ENCODE data around the gene ONECUT2.
"Not testable (repeated sequence)": the region's sequence is repeated elsewhere in the genome, so short reads cannot be mapped to it uniquely, and the experiment has no call there.

The ONECUT2 gene

DNA sequence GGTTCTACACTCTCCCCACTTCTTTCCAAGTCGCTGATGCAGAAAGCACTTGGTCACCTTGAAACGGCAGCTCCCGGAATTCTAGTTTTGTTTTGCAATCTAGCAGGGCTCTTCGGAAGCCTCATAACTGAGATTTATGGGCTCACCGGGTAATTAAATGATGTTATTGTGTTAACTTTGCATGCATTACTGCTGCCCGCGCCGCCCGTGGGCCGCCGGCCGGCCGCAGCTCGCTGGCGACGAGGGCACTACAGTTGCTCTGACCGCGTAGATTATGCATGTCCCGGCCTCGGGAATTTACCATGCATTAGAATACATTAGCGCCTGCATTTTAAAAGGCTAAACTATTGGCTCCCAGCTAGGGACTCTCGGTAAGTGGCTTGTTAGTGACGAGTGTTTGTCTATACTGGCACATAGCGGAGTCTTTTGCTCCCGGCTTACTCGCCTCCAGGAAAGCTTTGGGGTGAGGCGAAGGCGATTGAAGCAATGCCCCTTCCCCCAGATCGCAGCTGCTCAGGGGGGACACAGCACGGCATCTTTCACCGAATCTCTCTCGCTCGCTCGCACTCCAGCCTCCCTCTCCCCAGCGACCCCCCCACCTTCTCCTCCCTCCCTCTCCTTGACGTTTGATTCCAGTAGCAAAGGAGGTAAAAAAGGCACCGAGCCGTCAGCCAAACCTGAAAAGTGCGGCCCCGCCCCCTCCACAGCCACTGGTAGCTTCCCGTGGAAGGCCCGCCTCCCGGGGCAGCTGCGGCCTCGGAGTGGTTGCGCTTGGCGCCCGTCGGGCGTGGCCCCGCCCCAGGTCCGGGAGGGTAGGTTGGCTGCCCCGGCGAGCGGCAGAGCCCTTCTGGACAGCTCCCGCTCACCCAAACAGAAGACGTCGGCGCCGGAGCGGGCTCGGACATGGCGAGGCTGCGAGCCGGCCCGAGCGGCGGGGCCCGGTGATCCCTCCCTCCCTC lies at the start of gene ONECUT2:
Gene ONECUT2, plus strand, starts transcription at position 839 of the 959 bp plus-strand sequence. CDS start 343 bp downstream, outside the sequence.
- peak in 1 of 3 donors; percentile 39 for DNase-seq (ENCODE audit: low read depth in 3 of 3, low spot score in 1 of 3)

DNA sequence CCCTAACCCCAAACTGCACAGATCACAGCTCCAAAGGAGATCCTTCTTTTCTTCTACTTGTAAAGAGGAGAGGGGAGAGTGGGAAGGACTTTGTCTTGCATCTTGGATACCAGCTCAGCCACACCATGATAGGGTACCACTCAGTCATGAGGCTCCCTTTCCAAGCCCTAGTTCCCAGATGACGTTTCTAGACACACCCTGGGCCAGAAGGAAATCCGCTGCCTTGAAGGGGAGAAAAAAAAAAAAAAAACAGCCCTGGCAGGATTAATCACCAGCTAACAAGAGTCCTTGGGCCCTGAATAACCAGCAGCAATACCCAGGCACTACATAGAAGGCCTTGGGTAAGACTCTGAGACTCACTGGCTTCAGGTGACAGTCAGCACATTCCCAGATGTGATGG lies 45.9 kb upstream of the ONECUT2 start:
- DNase-seq (ENCODE audit: low read depth in 3 of 3, low spot score in 1 of 3), result no peak

DNA sequence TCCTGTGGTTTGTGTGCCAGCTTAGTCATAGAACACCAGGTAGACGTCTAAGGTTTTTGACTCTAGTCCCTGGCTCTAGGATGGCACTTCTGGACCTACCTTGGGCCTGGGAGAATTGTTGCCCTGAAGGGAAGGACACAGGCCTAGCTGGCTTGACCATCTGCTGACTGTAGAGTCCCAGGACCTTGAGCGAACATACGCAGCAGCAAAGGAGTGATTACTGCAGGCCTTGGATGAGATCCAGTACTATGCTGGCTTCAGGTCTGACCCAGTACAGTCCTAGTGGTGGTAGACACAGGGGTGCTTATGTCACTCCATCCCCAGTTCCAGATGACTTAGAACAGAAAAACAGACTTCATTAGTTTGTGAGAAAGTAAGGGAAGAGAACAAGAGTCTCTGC lies 45.1 kb upstream of the ONECUT2 start:
- DNase-seq (ENCODE audit: low read depth in 3 of 3, low spot score in 1 of 3), result no peak

DNA sequence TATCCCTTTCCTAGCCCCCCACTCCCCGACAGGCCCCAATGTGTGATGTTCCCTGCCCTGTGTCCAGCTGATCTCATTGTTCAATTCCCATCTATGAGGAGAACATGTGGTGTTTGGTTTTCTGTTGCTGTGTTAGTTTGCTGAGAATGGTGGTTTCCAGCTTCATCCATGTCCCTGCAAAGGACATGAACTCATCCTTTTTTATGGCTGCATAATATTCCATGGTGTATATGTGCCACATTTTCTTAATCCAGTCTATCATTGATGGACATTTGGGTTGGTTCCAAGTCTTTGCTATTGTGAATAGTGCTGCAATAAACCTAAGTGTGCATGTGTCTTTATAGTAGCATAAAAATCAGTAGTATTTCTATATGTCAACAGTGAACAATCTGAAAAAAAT lies 40.4 kb upstream of the ONECUT2 start:
- DNase-seq (ENCODE audit: low read depth in 3 of 3, low spot score in 1 of 3), result not testable (repeated sequence)

DNA sequence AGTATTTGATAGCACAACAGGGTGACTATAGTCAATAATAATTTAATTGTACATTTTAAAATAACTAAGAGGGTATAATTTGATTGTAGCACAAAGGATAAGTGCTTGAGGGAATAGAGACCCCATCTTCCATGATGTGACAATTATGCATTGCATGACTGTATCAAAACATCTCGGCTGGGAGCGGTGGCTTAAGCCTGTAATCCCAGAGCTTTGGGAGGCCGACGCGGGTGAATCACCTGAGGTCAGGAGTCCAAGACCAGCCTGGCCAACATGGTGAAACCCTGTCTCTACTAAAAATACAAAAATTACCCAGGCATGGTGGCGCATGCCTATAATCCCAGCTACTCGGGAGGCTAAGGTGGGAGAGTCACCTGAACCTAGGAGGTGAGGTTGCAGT lies 38.3 kb upstream of the ONECUT2 start:
- DNase-seq (ENCODE audit: low read depth in 3 of 3, low spot score in 1 of 3), result not testable (repeated sequence)

DNA sequence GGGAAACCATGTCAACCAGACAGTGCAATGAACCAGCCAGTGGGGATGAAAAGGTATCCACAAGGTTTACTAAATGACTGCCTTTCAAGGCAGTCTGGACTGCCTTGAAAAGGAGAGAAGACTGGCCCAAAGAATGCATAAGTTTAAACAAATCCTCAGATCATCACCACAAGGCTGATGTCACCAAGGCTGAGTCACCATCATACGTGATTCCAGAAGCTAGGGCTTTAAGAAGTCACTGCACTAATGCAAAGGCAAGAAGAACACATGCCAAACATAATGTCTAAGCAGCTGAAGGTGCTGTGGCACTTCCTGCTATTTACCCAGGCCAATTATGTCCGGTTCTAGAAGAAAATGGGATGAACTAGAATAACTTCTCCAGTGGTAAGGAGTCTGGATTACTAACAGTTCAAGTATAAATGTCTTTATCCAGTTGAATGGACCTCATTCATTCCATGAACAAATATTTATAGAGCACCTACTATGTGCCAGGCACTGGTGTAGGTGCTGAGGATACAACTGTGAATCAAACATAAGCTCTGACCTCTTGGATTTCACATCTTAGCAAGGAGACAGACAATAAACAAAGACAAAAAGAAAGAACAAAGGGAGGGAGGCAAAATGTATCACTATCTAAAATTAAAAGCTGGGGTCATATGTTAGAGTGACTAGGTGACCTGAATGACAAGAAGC lies 37.6 kb upstream of the ONECUT2 start:
- DNase-seq (ENCODE audit: low read depth in 3 of 3, low spot score in 1 of 3), result no peak

DNA sequence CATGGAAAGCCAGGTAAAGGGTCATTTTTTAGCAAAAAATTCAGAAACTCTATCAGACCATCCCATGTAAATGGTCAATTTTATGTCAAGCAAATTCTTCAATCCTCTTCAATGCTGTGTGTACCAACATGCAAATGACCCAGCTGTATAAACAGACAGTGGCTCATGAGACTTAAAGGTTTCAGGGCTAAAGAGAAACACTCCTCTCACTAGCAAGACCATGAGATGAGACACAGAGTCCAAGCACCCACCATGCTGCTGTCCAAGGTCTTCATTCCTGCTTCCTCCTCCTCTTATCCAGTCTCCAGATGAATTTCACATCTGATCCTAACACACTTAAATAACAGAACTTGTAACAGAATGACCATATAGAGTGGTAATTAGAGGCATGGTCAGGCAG lies 30.8 kb upstream of the ONECUT2 start:
- DNase-seq (ENCODE audit: low read depth in 3 of 3, low spot score in 1 of 3), result no peak

DNA sequence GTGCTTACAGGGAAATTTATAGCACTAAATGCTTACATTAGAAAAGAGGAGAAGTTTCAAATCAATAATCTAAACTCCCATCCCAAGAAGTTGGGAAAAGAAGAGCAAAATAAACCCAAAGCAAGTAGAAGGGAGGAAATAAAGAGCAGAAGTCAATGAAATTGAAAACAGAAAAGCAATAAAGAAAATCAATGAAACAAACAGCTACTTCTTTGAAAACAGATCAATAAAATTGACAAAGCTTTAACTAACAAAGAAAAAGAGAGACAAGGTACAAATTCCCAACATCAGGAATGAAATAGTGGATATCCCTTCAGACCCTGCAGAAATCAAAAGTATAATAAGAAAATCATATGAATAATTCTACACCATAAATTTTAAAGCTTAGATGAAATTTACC lies 25.5 kb upstream of the ONECUT2 start:
- no peak for DNase-seq (ENCODE audit: low read depth in 3 of 3, low spot score in 1 of 3)

DNA sequence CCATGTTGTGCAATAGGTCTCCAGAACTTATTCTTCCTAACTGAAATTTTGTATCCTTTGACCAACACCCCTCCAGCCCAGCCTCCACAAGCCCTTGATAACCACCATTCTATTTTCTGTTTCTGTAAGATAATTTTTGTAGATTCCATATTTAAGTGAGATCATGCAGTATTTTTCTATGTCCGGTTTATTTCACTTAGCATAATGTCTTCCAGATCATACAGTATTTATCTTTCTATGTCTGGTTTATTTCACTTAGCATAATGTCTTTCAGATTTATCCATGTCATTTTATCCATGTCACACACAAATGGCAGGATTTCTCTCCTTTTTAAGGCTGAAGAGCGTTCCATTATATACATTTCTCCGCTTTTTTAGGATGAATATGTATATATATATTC lies 24.4 kb upstream of the ONECUT2 start:
- no peak for DNase-seq (ENCODE audit: low read depth in 3 of 3, low spot score in 1 of 3)

DNA sequence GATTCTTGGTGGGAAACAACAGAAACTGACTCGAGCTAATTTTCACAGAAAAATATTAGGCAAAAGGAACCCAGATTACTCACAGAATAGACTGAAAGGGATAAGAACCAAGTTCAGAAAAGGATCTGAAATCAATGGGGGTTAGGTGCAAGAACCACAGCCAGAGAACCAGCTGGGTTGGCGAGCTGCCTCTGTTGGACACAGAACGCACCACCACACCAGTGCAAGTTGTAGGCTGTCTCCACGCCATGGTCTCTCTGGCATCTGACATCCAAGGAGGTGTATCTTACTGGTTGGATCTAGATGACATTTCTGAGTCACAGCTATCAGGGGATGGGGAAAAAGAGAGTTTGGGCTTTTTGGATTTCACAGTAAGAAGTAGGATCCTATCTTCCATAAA lies 18.6 kb upstream of the ONECUT2 start:
- DNase-seq (ENCODE audit: low read depth in 3 of 3, low spot score in 1 of 3), result no peak

DNA sequence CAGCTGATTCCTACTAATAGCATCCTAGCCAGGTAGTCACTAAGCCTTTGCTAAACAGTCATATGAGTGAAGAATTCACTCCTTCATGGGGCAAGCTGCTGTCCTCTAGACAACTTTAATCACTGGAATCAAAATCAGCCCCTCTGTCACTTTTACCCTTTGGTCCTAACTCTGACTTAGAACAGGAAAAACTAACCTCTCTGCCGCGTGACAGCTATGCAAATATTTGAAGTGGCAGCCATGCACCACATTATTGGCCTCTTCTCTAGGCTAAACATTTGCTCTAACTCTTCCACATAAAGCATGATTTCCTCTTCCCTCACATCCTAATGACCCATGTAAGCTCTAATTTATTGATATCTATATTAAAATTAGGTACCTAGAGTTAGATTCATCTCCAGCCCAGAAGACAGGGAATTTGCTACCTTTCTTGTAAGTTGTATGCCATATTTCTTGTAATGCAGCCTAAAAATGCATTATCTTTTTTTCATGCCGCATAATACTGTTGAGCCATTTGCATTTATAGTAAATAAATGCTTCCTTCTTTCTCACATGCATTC lies 12.8 kb upstream of the ONECUT2 start:
- DNase-seq (ENCODE audit: low read depth in 3 of 3, low spot score in 1 of 3), result no peak

DNA sequence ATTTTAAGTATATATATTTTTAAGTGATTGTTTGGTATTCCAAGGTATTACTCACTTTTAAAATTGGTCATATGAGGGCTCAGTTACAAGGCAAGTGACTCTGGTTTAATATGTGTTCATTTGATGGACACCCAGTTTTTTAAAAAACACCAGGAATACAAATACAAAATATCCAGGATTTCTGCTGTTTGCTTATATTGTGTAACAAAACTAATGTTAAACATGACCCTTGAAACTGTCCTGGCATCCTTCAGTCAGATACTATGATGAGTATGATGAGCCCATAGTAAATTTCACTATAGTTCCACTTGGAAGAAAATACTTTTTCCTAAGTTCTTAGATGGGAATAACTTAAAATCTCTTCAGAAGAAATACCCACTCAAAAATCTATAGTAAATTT lies 11.4 kb upstream of the ONECUT2 start:
- DNase-seq (ENCODE audit: low read depth in 3 of 3, low spot score in 1 of 3), result no peak

DNA sequence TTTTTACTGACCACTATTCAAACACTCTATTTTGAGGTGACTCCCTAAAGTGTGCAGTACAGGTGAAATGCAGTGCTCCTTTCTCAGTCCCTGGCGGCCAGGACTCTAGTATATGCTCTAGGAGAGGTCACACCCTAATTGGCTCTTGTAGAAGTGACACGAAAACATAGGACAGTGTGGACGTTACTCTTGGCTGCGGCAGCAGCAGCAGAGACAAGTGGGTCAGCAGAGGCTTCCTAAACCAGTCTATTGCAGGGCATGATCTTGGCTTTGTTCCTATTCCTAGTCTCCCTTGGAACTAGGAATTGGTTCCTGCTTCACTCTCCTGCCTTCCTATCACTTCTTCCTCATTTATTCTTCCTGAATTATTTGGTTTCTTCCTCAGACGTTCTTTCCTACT lies 10.1 kb upstream of the ONECUT2 start:
- no peak for DNase-seq (ENCODE audit: low read depth in 3 of 3, low spot score in 1 of 3)

DNA sequence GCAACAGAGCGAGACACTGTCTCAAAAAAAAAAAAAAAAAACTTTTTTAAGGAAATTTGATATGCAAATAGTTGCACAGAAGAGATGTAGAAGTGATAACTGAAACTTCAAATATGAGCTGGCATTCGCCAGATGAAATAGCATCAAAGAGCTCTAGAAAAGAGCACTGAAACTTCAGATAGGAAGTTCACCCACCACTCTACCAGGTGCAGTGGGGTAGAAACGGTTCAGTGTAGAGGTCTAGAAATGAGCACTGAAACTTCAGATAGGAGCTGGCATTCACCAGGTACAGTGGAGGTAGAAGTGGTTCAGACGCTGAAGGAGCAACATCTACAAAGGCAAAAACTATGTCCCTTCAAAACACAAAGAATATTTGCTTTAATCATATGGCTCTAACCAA lies 9.0 kb upstream of the ONECUT2 start:
- DNase-seq (ENCODE audit: low read depth in 3 of 3, low spot score in 1 of 3), result no peak

DNA sequence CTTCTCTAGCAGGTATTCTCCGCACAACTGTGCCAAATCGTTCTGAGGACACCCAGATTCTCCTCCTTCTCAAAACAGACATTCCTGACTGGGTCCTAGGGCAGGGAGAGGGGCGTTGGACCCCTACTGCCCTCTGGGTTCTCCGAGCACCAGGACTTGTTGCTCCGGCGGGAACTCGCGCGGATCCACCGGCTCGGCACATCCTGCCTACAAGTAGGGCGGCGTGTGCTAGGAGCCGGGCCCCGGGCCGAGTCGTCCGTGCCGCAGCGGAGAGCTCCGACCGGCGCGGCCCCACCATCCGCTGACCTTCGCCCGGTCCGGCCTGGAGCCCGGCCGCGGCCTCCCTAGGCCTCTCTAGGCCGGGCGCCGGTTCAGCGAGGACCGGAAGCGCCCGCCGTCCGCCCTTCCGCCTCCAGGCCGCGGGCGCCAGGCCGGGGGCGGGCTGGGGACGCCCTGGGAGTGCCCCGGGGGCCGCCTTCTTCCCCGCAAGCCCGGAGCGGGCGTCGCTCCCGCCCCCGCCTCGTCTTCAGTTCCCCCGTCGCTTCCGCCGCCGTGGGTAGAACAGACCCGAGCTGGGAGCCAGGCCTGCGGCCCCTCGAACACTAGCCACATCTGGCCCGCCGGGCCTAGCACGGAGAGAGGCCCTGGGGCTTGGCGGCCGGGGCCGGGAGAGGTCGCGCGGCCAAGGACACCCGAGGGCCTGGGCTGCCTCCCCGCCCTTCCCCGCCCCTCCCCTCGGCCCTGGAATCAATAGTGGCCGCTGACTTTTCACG lies 7.6 kb upstream of the ONECUT2 start:
- no peak for DNase-seq (ENCODE audit: low read depth in 3 of 3, low spot score in 1 of 3)

DNA sequence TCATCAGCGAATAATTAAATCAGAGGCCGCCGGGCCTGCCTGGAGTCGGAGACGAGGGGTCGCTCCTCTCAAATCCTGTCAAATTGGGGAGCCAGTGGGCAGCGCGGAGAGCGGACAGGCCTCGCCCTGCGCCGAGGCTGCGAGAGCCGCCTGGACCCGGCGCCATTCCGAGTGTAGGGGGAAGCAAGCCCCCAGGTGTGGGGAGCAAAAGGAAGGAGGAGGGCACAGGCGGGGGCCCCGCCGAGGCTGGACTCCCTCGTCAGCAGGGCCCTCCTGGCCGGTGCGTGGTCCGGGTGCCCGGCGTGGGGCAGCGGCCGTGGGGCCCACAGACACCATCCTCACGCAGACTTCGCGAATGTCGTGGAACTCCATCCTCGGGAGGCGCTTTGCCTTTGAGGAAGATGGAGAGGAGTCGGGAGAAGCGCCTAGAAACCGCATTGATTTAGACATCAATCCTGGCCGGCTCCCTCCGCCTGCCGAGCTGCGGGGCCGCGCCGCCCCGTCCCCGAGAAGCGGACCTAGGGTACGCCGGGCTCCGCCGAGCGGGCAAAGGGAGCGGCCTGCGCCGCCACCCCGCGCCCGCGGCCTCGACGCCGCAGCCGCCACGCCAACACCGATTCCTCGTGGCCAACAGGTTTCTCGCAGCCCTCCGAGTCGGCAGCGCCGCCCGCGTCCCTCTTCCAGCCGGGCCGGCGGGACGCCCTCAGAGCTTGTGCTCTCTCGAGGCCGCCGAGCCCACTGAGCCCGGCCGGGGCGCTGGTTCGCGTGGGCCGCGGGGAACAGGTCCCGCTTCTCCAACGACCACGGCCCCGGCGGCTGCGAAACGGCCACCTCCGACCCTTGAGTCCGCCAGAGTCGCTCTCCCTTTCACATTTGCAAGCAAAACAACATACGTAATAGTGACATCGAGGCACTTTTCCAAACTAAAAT lies 6.7 kb upstream of the ONECUT2 start:
- no peak for DNase-seq (ENCODE audit: low read depth in 3 of 3, low spot score in 1 of 3)

DNA sequence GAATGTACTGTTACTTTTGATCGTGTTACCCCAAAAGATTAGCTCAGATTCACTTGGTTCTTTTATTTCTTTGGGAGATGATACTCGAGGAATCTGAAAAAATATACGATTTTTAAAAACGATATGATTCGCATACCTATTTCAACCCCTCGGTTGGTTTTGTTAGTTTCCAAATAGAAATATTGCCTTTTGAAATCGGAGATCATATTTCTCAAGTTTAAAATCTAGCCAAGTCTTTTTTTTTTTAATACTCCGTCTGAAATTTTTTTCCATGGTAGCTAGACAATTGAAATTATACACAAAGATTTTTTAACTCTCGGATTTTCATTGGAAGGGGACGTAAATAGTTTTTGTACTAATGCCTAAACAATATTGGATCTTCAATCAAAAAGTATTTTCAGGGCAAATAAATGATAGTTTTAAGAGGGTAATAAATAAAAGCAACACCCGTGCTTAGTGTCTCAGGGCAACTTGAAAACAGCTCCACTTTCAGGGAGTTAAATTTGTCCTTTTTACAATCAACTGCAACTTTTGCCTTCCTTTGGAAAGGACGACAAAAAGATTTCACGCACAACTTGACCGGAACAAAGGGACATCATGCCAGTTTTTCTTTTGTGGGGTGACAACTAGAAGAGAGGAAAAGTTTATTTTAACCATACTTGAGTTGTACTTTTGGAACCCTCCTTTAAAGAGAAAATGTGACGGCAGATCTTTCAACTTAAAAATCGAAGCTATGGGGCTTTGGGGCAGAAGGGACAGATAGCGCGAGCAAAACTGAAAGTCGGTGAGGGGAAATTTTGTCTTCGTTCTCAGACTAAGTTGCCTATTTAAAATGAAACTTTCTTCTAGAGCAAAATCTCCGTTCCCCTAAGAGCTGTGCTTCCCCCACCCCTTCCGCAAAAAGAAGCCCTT lies 5.8 kb upstream of the ONECUT2 start:
- no peak for DNase-seq (ENCODE audit: low read depth in 3 of 3, low spot score in 1 of 3)

DNA sequence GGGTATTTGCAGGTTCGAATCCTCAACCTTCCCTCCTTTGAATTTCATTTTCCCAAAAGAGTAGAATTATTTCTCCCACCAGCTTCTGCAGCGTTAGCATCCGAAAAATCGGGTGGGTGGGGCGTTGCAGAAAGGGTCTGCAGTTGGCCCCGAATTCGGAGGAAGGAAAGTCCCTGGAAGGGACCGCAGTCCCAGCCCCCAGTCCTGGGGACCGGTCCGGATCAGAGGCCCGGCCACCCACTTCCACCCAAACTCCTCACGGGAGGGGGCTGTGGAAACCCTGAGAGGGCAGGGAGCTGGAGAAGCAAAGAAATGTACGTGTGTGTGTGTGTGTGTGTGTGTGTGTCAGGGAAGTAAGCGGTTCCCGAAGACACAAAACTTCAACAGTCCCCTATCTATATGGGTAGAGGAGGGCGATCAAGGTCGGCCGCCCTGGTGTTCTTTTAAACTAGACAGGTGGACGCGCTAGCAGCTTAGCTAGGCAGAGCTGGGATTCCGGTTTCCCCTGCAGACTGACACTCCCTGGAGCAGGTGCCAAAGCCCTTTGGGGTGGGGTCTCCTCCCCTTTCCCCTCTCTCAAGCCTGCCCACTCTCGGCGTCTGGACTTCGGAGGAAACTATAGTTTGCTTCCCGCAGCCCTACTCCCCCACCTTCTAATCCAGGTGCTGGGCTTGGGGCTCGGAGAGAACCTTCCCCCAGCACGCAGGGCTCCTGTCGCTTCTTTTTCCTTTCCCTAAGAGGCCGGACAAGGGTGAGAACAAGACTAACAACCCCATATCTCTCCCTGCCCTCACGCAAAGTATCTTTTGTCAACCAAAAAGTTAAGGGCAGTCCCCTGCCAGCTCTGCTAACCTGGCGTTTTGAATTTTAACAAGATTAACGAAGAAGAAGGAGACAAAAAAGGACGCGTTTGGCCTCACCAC lies 4.8 kb upstream of the ONECUT2 start:
- no peak for DNase-seq (ENCODE audit: low read depth in 3 of 3, low spot score in 1 of 3)

Measured in stimulated activated CD4-positive, alpha-beta T cell treated with anti-CD3 and anti-CD28 coated beads, TNF-alpha, amount 100 ng/mL, for 1 hour (primary cell).